Measurements from ENCODE around the gene LDLRAD4.

Gene LDLRAD4

GRCh38 chr18:13638719-13639595 is 420.4 kb downstream of the LDLRAD4 start:
- no peak overlapping the region for H3K4me3 ChIP-seq (ENCODE audit: low read depth, low read length)
- no peak for DNase-seq (ENCODE audit: low read depth)
- in situ Hi-C loops (cut with HindIII; ENCODE audit: low sequenced_read_pairs): no loop called here
- TF ChIP-seq CTCF (IDR thresholded peaks at IDR 0.05; ENCODE audit: low read depth, low read length, missing control alignments): no peak

- DNase-seq (ENCODE audit: low read depth): no peak
- in situ Hi-C loops (cut with HindIII; ENCODE audit: low sequenced_read_pairs): no loop called here
- H3K4me3 ChIP-seq (ENCODE audit: low read depth, low read length): no peak overlapping the region
- no peak for TF ChIP-seq CTCF (IDR thresholded peaks at IDR 0.05; ENCODE audit: low read depth, low read length, missing control alignments)
Measured at GRCh38 chr18:13640266-13640860, 421.8 kb downstream of the LDLRAD4 start.

GRCh38 chr18:13641551-13642439 is 423.2 kb downstream of the LDLRAD4 start:
- no peak overlapping the region for H3K4me3 ChIP-seq (ENCODE audit: low read depth, low read length)
- DNase-seq (ENCODE audit: low read depth): no peak
- in situ Hi-C loops (cut with HindIII; ENCODE audit: low sequenced_read_pairs): no loop called here
- TF ChIP-seq CTCF (IDR thresholded peaks at IDR 0.05; ENCODE audit: low read depth, low read length, missing control alignments): no peak

- no peak for DNase-seq (ENCODE audit: low read depth)
- TF ChIP-seq CTCF (IDR thresholded peaks at IDR 0.05; ENCODE audit: low read depth, low read length, missing control alignments): no peak
- no peak overlapping the region for H3K4me3 ChIP-seq (ENCODE audit: low read depth, low read length)
- in situ Hi-C loops (cut with HindIII; ENCODE audit: low sequenced_read_pairs): no loop called here
Measured at GRCh38 chr18:13642440-13642827, 423.9 kb downstream of the LDLRAD4 start.

- no peak for DNase-seq (ENCODE audit: low read depth)
- TF ChIP-seq CTCF (IDR thresholded peaks at IDR 0.05; ENCODE audit: low read depth, low read length, missing control alignments): no peak
- in situ Hi-C loops (cut with HindIII; ENCODE audit: low sequenced_read_pairs): no loop called here
- H3K4me3 ChIP-seq (ENCODE audit: low read depth, low read length): no peak overlapping the region
Measured at GRCh38 chr18:13643261-13643751, 424.7 kb downstream of the LDLRAD4 start.

- TF ChIP-seq CTCF (IDR thresholded peaks at IDR 0.05; ENCODE audit: low read depth, low read length, missing control alignments): no peak
- no peak for DNase-seq (ENCODE audit: low read depth)
- H3K4me3 ChIP-seq (ENCODE audit: low read depth, low read length): no peak overlapping the region
- in situ Hi-C loops (cut with HindIII; ENCODE audit: low sequenced_read_pairs): no loop called here
Measured at GRCh38 chr18:13645093-13645492, 426.5 kb downstream of the LDLRAD4 start.

Data from astrocyte of the cerebellum (primary cell).